Measurements from ENCODE around the gene IL22RA2.

Gene IL22RA2

DNA sequence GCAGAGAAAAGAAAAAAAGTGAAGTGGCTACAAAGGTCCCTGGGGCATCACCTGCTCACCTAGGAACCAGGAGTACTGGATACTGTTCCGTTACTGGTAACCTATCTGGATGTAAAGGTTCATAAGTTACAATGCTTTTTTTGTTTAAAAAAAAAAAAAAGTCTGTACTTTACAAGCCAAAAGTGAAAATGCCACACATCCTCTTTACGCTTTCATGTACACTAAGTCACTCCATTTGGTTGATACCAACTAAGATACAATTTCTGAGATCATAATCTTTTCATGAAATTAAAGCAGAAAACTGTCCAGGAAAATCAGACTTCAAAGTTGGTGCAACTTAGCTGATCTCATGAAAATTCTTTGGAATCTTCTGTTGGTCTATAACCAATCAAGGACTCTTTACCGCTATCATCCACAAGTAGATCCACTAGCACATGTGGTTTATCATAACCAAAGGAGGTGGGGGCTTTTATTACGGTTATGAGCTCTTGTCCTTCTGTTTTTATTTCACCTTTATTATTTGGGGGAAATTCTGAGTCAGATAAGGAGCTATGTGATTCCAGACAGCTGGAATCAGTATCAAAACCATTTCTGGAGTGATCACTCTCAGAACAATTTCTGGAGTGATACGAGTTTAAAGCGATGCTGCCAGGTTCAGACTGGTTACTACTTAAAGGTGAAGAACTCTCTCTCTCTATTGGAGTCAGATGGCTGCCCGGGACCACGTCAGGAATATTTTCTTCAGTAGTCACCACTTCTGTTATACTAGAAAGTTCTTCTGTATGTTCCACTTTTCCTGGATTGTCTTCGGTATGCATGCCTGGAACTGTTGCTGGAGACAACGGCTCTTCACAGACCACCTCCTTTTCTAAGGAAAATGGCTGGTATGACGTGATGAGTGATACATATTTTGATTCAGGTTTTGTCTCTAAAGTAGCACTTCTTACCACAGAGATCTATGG, 24.5 kb upstream of the IL22RA2 start:
- no peak for DNase-seq (ENCODE audit: low read depth in 2 of 2)

DNA sequence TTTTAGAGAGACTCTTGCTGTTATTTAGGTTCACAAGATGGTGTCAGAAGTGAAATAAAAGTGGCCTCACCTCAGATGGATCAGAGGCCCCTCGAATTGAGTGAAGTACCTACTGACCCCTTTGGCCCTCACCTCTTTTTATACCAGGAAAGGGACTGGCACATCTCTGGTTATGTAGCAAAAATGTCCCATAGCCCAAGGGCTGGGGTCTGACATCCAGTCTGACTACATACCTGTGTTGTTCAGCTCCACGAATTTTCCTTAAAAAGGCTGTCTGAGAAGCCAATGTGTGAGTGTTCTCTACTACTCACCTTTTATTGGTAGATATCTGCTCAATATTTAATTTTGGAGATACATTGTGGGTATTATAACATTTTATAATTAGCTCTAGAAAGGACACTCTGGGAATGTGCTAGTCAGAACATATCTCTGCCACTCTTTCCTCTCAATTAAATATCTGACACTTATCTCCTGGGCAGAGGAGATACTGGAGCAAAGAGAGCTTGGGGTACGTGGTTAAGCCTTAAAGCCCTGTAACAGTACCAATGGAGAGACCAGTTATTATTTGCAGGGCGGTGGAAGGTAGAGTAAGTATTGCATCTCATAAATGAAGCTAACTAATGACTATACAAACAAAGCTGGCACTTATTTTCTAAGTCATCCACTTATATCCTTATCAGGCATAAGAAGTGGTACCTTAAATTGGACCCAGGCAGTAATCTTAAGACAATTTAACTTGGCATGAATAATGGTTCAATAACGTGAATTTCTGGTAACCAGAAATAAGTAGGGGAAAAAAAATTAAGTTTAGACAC, 20.0 kb upstream of the IL22RA2 start:
- no peak for DNase-seq (ENCODE audit: low read depth in 2 of 2)

DNA sequence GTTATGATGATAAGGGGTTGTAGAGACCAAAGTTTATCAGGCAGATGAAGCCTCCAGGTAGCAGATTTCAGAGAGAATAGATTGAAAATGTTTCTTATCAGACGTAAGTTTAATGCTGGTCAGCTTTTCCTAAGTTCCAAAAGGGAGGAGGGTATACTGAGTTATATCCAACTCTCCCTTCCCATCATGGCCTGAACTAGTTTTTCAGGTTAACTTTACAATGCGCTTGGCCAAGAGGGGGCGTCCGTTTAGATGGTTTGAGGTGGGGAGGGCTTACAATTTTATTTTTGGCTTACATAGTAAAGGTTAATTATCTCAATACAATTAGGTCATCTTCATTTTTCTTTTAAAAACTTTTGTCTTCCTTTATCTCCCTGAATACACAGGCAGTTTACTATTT, 19.4 kb upstream of the IL22RA2 start:
- DNase-seq (ENCODE audit: low read depth in 2 of 2): no peak

DNA sequence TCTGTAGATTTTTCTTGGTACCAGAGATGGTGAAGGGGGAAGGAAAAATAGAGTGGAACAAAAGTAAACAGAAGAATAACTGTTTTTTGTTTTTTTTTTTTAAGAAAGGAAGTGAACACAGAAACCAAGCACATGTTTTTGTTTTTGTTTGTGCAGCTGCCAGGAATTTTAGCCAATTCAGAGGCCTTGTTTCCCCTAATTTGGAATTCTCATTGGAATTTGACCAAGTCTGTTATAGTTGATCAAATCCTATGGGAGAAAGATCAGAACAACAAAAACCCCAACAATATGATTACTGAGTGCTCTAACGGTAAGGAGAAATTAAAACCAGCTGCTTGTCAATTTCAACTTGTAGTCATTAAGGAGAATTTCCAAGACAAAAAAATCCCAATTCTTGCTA, 18.2 kb upstream of the IL22RA2 start:
- DNase-seq (ENCODE audit: low read depth in 2 of 2): no peak

DNA sequence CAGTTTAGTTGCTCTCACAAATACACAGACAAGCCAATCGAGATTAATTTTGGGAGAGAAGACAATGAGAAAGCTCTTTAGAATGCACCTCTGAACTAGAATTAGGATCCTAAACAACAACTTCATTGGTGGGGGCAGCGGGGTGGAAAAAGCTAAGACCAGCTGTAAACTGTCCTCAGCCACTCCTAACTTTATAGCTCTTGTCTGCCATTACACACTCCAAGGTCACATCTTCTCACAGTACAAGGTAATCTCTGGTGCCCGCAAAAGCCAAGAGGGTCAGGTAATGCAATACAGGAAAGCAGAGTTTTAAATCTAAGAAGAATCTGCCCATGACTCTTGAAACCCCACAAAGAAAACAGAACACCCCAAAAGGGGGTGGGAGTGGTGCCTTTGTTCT, 17.8 kb upstream of the IL22RA2 start:
- no peak for DNase-seq (ENCODE audit: low read depth in 2 of 2)

DNA sequence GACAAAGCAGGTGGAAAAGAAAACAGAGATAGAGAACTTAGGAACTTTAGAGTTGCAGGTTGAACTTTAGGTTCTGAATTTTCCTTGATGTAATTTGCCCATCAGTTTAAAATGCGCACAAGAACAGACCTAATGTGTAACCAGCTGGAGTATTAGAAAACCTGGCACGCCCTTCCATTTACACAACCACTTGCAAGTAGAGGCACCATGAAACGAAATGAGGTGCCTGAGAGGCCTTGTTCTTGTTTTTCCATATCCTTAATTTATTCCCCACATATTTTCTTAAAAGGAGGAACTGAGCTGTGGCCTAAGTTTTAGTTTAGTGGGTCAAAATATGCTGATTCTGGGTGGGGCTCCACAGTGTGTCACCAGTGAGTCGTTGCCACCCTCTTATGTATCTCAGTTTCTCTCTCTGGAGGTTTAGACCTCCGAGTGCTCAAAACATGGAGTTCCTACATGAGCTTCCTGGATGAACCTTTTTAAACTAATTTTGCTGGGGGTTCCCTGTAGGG, 17.2 kb upstream of the IL22RA2 start:
- no peak for DNase-seq (ENCODE audit: low read depth in 2 of 2)

DNA sequence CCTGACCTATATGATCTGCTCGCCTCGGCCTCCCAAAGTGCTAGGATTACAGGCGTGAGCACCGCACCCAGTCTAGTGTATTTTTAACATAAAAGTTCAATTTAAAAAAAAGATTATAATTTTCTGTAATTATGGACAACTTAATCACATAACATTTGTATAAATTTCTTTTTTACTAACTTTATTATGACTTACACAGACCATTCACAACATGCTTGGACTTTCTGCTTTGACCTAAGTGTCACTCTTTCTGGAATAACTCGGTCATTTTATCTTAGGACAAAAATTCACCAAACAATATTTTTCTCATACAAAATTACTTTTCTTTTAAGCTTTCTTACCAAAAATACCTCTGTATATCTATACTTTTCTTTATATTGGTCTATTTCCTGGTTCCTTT, 15.4 kb upstream of the IL22RA2 start:
- DNase-seq (ENCODE audit: low read depth in 2 of 2): no peak

DNA sequence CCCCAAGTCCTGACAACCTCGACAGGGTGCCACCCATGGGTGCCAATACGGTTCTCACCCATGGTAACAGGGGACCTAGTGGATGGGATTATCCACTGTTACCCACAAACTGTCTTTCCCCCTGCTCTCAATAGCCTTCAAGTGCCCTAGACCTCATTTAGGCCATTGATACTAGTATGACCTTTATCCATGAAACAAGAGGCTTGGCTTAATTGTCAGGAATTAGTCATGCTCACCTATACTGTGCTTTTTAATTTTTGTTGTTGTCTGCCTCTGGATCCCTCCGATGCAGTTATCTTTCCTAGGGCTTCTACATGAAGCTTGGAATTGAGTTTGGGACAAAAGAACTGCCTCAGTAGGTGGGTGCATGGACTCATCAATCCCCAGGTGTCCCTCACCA, 11.8 kb upstream of the IL22RA2 start:
- DNase-seq (ENCODE audit: low read depth in 2 of 2): no peak

DNA sequence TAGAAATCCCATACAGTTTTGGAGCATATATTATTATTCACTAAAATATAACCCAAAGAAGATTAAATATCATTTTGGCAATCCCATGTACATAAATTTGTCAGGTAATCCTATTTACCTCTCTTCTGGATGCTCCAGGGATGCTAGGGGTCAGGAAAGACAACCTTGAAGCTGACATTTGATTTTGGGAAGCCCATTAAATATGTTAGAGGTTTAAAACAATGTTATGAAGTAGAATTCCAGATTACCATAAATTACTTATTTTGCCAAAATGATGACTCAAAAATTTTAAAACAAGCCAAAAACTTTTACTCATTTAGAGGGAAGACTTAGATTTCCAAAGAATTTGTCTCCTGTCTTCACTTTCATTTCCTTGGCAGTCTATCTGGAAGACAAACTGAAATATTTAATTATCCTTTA, 9.2 kb upstream of the IL22RA2 start:
- no peak for DNase-seq (ENCODE audit: low read depth in 2 of 2)

DNA sequence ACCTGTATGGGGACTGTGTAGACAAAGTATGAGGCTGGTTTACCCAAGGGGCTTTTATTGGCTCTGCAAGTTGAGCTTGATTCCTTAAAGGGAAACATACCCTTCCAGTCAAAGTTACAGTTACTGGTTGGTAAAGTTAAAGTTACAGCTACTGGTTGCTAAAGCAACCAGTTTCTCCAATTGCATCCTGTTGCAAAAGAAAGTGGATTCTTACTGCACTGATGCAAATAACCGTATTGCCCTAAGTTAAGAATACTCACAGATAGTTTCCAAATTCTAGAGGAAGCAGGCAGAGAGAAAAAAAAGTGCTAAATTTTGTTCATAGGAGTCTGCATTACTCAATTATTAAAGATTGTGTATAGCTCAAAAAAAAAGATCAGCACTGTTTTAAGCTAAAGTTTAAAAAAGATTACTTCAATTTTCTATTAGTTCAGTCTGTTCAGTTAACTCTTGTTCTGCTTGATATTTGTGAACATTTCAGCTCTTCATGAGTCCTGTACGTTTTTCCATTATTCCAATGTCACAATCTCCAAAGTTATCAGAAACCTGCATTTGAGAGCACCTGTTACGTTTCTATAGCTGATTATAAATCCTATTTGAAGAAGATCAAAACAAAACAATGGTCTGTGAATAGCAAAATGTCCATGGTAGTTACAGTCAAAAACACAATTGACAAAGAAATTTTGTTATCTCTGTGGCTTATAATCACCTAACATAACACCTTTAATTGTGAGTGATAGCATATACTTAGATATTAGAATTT, 8.6 kb upstream of the IL22RA2 start:
- DNase-seq (ENCODE audit: low read depth in 2 of 2): no peak

DNA sequence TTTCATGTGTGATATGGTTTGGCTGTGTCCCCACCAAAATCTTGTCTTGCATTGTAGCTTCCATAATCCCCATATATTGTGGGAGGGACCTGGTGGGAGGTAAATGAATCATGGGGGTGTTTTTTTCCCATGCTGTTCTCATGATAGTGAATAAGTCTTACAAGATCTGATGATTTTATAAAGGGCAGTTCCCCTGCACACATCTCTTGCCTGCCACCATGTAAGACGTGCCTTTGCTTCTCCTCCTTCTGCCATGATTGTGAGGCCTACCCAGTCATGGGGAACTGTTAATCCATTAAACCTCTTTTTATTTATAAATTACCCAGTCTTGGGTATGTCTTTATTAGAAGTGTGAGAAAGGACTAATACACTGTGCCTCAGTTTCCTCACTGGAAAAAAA, 4.2 kb upstream of the IL22RA2 start:
- DNase-seq (ENCODE audit: low read depth in 2 of 2): no peak

DNA sequence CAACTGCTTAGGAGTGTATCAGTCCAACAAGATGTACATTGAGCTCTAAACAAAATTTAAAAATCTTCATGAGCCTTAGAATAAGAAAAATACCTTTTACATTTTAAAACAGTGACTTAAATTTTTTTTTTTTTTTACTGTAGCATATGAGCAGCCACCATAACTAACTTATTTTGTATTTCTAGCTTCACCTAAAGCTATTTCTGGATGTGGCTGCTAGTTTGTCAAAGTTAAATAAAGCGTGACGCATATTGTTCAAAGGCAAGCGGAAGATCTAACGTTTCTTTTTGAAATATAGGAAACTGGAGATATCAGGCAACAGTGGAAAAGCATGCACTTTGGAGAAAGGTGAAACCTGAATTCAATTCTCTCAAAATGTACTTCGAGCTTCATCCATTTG, 3.3 kb upstream of the IL22RA2 start:
- no peak for DNase-seq (ENCODE audit: low read depth in 2 of 2)

DNA sequence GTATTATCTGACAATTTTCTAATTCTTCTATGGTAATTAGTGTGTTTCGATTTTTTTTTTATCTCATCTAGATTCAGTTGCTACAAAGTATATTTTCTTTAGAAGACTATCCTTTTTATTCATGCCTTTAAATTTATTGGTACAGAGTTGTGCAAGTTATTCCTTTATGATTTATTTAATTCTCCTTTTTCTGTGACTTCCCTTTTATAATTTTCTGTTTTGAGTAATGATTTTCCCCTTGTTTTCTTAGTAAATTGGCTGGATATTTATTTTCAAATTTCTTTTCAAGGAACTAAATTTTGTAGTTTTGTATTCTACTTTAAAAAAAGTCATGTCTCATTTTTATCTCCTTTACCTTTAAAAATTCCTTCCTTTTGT, 2.4 kb upstream of the IL22RA2 start:
- DNase-seq (ENCODE audit: low read depth in 2 of 2): no peak

DNA sequence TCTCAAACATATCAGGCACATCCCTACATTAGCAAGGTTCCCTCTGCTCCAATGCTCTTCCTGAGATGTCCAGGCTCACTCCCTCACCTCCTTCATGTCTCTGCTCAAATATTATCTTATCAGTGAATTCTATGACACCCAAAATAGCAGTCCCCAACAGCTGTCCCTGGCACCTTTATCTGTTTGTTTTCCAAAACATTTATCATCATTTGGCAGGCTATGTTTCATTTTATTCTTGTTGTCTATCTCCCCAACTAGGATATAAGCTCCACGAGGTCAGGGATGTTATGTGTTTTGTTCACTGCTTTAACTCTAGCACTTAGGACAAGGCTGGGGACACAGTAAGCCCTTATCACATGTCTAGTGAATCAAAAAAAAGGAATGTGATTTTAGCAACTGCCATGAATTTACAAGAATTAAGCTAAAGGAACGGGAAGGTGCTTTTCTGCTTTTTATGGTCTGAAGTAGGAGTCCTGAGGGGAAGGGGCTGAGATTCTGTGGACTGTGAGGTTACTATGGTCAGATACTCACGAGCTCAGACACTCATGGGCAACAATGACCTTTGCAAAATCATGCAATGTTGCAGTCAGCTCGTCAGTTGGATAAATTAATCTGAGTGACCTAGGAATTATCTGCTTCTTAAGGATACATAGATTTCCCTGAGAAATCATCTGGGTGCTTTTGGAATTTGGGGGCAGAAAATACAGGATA, 1.9 kb upstream of the IL22RA2 start:
- DNase-seq (ENCODE audit: low read depth in 2 of 2): no peak

DNA sequence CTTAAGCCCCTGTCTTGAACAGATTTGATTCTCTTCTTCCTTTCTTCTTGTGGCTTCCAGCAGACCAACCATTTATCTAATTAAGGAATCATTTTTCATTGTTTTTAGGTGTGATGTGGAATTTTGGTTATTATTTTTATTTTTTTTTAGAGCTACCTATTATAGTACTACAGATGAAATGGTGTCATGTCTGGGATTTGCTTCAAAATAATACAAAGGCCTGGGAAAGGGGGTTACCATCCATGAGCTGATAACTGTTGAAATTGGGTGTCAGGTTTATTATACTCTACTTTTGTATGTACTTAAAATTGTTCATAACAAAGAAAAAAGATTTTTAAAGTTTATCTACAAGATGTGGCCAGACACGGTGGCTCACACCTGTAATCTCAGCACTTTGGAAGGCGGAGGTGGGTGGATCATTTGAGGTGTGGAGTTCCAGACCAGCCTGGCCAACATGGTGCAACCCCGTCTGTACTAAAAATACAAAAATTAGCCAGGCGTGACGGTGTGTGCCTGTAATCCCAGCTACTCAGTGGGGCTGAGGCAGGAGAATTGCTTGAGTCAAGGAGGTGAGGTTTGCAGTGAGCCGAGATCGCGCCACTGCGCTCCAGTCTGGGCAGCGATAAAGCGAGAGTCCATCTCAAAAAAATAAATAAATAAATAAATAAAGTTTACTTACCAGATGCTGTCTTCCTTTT, 561 bp downstream of the IL22RA2 start:
- DNase-seq (ENCODE audit: low read depth in 2 of 2): no peak

DNA sequence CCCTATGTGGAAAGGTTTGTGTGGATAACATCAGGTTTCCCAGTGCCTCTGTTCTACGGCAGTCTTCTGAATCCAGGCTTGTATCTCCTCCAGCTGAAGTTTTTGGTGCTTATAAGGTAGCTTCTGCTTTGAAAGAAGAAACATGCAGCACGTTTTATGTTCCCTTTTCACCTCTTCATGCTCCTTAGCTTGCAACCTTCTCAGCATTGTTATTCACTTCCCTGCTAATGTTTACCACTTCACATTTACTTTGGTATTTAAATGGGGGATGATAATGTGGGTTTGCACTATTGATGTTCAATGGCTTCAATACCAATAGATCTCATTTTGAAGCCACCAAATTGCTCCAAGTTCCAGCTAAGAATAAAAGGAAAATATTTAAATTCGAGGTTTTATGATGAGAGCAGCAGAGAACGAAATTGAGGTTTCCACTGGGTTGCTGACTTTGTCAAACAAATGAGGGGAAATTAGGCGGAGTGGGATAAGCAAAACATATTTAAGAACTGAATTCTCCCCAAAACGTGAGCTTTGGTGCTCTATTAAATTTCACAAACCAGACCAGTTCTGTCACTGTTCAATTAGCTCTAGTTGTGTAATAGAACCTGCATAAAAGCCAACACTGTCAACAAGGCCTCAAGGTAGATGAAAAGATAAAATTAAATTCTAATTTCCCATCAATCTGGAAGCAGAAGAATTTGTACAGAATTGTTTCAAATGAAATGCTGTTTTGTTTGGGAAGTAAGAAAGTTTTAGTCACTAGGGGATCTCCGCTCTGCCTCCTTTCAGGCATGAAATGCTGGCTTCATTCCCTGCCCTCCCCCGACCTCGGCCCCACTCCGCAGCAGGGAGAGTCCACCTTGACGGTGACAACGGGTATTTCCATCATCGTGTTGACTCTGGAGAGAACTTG, 1.4 kb downstream of the IL22RA2 start:
- no peak for DNase-seq (ENCODE audit: low read depth in 2 of 2)

DNA sequence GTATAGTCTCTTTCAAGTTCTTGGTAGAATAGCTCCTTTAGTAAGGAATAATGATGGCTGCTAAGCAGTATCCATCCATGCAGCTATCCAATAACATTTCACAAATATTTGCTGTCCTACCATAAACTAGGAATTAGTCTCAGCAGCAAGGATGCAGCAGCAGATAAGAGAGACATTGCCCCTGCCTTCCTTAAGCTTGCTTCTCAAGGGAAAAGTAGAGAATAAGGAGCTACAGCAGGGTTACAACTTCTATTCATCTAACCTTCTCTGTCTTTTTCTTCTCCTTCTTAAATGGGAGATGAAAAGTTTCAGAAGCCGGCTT, 2.4 kb downstream of the IL22RA2 start:
- no peak for DNase-seq (ENCODE audit: low read depth in 2 of 2)

DNA sequence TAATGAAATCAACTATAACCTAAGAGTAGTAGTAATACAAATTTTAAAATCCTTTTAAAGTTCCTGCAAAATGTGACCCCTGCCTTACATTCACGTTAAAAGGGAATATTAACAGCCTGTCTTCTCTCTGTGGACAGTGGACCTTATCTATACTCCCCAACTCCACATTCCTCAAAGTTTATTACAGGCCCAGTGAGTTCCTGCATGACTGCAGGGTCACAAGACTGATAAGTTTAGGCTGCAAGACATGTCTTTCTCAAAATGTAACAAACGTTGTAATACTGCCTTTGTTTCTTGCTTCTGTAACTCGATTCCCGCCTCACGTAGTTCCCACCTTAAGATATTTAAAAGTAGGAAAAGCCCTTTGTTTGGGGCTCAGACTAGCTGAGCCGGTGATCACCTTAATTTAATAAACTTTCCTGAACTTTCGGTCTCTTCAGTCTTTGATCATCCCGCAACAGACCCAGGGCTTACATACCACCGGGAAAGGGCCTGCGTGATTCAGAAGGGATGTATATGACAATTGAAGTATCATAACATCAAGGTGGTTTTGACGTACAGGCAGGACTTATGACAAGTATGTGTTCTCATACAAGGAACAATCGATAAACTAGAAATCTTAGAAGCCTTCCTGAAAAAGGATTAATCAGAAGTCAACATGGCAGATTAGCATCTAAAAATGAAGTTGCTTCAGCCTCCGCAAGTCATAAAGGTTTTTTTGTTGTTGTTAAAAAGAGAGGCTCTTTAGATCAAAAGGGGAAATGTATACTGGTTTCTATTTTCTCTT, 3.0 kb downstream of the IL22RA2 start:
- DNase-seq (ENCODE audit: low read depth in 2 of 2): no peak
